ENCODE data around the gene ZNF829.

Gene ZNF829

DNA sequence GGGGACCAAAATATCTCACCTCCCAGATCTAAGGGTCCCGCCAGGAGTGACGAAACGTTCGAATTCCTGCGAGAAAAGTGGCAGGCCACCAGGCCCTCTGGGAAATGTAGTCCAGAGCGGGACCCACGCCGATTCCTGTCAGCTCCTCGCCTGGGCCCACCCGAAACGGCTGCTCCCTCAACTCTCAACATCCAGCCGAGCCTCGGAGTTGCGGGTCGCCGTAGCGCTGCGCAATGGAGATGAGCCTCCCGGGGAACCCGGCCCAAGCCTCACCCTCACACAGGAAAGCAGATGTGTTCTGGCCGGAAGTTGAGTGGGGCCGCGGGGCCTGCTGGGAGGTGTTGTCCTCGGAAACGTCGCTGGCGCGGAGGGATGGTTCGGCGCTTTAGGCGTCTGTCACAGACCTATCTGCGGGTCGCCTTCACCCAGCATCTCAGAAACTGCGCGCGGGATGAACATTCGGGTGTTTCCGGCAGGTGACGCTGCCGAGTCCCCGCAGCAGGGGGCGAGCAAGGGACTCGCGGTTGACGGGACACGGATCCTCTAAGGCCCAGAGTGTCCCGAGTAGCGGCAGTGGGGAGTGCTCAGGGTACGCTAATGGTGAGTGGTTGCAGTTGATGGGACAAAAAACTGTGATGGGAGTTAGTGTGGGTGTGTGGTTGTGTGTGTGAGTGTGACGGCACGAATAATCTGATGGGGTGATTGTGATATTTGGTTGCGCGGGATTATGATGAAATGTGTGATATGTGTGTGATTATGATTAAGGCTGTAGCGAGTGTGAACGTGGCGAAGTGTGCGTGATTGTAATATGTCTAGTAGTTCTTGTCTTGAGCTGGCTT lies at the start of gene ZNF829, which contains the start of gene ZNF568:
ZNF829 (minus strand) TSS at position 300 of the 839 bp plus-strand sequence. CDS start 1,124 bp downstream, outside the sequence.
ZNF568 (plus strand) TSS at position 341 of the 839 bp plus-strand sequence. CDS start 6,439 bp downstream, outside the sequence.
- peak; percentile 88 for DNase-seq

GRCh38 chr19:36963280-36963679 lies 47.2 kb upstream of the ZNF829 start:
- DNase-seq = no peak

DNA sequence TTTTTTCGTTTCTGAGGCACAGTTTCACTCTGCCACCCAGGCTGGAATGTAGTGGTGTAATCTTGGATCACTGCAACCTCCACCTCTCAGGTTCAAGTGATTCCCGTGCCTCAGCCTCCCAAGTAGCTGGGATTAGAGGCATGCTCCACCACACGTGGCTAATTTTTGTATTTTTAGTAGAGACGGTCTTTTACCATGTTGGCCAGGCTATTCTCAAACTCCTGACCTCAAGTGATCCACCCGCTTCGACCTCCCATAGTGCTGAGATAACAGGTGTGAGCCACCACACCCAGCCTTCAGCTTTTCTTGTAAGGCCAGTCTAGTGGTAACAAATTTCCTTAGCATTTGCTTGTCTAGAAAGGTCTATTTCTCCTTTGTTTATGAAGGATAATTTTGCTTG lies 46.3 kb upstream of the ZNF829 start:
- no peak for DNase-seq

DNA sequence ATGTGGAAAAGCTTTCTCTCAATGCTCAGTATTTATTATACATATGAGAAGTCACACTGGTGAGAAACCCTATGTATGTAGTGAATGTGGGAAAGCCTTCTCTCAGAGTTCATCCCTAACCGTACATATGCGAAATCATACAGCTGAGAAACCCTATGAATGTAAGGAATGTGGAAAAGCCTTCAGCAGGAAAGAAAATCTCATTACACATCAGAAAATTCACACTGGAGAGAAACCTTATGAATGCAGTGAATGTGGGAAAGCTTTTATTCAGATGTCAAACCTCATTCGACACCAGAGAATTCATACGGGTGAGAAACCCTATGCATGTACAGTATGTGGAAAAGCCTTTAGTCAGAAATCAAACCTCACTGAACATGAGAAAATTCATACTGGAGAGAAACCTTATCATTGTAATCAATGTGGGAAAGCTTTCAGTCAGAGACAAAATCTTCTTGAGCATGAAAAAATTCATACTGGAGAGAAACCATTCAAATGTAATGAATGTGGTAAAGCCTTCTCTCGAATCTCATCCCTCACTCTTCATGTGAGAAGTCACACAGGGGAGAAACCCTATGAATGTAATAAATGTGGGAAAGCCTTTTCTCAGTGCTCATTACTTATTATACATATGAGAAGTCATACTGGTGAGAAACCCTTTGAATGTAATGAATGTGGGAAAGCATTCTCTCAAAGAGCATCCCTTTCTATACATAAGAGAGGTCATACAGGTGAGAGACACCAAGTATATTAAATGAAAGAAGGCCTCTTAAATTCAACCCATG lies 34.4 kb upstream of the ZNF829 start:
- DNase-seq = no peak

DNA sequence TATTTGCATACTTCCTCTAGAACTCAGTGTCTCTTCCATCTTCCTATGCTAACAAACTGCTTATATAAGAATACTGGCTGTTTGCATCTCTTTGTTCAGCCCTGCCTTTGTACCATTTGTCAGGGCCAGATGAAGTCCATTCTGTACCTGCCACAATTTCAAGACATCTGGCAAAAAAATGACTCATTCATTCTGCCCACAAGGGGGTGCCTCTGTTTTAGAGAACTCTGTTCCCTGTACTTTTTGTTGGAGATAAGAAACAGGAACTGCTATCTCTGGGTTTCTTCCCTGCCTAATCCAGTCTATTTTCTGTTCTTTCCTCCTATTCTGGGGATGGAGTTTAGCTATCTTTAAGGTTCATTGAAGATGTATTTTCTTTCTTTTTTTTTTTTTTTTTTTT lies 23.1 kb upstream of the ZNF829 start:
- no peak for DNase-seq

- no peak for DNase-seq
Observed at GRCh38 chr19:36931684-36932083, 15.6 kb upstream of the ZNF829 start.

- no peak for DNase-seq
Observed at GRCh38 chr19:36918090-36918489, 2.0 kb upstream of the ZNF829 start.

DNA sequence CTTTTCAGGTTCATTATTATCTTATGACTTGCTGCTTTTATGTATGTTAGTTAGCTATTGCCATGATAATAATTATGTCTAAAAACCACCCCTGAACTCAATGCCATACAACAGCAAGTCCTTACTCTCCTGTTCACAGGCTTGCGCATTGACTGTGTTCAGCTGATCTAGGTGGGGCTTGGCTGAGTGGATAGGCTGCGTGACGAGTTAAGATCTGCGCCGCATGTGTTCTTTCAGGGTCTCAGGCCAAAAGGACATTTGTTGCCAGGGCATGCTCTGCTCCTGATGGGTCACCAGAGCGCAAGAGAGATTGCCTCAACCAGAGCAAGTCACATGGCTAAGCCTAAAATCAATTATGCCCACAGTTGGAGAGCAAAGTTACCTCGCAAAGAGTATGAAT lies 900 bp upstream of the ZNF829 start:
- DNase-seq = no peak

DNA sequence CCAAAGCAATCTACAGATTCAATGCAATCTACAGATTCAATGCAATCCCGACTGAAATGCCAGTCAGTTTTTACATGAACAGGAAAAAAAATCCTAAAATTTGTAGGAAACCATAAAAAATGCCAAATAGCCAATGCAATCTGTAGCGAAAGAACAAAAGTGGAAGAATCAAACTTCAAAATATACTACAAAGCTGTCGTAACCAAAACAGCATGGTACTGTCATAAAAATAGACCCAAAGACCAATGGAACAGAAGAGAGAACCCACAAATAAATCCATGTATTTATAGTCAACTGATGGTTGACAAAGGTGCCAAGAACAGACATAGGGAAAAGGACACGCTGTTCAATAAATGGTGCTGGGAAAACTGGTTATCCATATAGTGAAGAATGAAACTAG lies 17.7 kb downstream of the ZNF829 start:
- DNase-seq = no peak

- no peak for DNase-seq
Observed at GRCh38 chr19:36894849-36895383, 21.2 kb downstream of the ZNF829 start.

DNA sequence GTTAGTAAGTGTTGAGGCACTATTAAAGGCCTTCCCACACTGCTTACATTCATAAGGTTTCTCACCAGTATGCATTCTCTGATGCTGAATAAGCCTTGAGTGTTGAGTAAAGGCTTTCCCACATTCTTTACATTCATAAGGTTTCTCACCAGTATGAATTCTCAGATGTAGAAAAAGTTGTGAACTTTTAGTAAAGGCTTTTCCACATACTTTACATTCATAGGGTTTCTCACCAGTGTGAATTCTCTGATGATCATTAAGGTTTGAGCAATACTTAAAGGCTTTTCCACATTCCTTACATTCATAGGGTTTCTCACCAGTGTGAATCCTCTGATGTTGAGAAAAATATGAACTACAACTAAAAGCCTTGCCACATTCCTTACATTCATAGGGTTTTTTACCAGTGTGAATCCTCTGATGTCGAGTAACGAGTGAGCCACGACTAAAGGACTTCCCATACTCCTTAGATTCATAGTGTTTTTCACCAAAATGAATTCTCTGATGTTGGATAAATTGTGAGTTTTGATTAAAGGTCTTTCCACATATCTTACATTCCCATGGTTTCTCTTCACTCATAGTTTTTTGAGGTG lies 24.2 kb downstream of the ZNF829 start:
- no peak for DNase-seq

DNA sequence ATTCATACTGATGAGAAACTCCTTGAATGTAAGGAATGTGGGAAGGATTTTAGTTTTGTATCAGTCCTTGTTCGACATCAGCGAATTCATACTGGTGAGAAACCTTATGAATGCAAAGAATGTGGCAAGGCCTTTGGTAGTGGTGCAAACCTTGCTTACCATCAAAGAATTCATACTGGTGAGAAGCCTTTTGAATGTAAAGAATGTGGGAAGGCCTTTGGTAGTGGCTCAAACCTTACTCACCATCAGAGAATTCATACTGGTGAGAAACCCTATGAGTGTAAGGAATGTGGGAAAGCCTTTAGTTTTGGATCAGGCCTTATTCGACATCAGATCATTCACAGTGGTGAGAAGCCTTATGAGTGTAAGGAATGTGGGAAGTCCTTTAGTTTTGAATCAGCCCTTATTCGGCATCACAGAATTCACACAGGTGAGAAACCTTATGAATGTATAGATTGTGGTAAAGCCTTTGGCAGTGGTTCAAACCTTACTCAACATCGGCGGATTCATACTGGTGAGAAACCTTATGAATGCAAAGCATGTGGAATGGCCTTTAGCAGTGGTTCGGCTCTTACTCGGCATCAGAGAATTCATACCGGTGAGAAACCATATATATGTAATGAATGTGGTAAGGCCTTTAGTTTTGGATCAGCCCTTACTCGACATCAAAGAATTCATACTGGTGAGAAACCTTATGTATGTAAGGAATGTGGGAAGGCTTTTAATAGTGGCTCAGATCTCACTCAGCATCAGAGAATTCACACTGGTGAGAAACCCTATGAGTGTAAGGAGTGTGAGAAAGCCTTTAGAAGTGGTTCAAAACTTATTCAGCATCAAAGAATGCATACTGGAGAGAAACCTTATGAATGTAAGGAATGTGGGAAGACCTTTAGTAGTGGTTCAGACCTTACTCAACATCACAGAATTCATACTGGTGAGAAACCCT lies 38.8 kb downstream of the ZNF829 start:
- no peak for DNase-seq

DNA sequence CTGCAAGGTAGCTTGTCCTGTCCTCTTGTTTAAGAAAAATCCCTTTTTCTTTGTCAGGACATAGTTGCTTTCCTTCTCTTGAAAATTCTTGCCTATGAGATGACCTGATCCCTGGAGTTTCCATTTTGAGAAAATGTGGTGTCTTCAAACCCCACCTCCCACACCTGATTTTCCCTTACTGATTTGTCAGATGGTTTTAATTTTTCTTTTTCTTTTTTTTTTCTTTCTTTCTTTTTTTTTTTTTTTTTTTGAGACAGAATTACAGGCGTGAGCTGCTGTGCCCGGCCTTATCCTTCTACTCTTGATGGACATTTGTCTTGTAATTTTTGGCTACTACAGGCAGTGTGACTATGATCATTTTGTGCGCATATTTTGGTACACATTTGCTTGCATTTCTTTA lies 64.2 kb downstream of the ZNF829 start:
- DNase-seq = no peak

DNA sequence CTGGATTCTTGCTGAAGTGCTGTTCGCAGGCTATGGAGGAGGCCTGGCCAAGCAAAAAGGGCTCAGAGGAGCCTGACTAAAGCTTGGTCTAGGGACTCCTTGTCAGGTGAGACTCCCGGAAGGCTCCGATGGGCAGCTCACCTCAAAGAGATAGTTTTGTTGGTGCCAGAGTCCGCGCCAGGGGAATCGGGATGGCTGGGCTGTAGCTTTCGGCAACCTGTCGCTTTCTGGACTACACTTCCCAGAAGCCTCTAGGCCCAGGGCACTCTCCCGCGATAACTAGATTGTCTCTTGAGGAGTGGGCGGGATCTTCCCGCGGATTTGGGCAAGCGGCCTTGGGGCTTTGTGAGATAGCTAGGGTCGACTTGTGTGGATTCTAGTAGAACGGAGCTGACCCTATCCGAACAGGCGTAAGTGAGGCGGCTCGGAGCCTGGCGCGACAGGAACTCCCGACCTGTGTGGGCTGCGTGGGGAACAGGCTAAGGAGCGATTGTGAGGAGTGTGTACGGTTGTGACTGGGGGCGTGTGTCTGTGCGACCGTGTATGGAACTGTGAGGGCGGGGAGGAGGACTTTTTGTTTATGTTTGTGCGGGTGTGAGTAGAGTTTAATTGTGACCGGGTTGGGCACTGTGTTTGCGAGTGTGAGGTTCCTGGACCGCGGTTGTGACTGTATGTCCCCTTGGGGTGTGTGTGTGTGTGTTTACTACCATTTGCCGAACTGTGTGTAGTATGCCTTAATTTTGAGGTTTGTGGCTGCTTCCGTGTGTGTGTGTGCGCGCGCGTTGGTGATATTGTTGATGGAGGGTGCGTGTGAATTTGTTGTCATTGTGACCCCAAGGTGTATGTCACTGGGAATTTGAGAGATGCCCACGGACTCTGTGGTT lies 65.3 kb downstream of the ZNF829 start, which contains the start of gene ZNF345:
ZNF345 (plus strand) TSS at position 318 of the 884 bp plus-strand sequence. CDS start 25,955 bp downstream, outside the sequence.
- DNase-seq = peak; percentile 90

- peak; percentile 79 for DNase-seq
Observed at GRCh38 chr19:36849701-36850558, 66.2 kb downstream of the ZNF829 start.

GRCh38 chr19:36847968-36848367 lies 68.1 kb downstream of the ZNF829 start:
- DNase-seq = no peak

- DNase-seq = no peak
Observed at GRCh38 chr19:36838784-36839324, 77.2 kb downstream of the ZNF829 start.
